ENCODE results near the gene BTBD18. TPM values are rescaled to one million over a fixed set of nuclear protein-coding genes. Genes with fewer than 3 reads are reported as not detected.

The BTBD18 gene
- total RNA-seq: not detected in 2 replicates

DNA sequence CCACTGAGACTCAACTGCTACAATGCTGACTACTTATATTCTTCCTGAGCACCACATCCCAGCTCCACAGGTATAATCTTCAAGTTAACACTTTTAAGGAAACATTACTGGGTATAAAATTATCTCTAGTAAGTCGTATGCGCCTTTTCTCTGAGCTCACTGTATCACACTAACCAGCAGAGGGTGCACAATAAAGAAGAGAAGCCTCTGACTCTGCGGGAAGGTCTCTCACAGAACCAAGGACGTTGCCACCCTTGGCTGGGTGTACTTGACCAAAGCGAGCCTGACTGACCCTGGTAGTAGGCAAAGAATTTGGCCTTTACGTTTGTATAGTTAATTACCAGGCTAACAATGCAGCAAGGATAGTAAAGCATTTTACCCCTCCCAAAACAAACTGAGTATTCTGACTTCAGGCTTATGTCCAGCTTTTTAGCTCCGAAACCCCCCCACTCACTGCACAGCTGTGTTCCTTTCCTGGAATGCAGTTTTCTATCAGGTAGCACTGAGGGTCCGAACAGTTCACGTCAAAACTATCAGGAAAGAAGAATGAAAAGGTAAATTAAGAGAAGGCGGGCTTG is at the start of gene BTBD18:
BTBD18 (minus strand) TSS at position 144 of the 578 bp plus-strand sequence. CDS start 631 bp downstream, outside the sequence.

DNA sequence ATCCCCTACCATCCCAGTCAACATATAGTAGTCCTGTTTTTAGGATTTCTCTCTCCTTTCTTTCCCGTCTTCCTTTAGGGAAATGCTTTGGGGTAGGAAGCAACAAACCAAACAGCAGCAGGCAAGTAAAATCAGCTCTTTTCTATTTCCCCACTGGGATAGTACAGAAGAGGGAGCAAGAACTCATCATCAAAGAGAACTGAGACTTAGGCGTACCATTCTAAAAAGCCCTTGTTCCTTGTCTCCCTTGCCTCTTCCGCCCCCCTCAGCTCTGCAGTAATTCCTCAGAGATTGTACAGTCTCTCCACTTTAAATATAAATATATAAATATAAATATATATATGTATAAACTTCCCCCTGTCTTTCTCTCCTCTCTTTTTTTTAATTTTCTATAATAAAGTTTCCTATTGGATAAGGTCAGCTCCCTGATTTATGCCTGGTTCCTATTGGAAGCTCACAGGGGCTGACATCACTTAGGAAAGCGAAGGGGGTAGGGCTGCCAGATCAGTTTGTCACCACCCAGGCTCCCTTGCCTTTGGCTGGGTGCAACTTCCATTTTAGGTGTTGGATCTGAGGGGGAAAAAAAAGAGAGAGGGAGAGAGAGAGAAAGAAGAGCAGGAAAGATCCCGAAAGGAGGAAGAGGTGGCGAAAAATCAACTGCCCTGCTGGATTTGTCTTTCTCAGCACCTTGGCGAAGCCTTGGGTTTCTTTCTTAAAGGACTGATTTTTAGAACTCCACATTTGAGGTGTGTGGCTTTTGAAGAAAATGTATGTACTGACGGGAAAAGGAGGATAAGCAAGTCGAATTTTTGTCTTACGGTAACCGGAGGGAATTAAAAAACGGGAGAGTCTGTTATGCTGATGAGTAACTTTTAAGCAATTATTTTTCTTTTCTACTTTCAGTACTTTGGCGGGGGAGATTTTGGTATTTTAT is 9.9 kb upstream of the BTBD18 start, which contains the start of gene CTNND1:
CTNND1 (plus strand) TSS at position 502 of the 934 bp plus-strand sequence. CDS start 29,677 bp downstream, outside the sequence.

DNA sequence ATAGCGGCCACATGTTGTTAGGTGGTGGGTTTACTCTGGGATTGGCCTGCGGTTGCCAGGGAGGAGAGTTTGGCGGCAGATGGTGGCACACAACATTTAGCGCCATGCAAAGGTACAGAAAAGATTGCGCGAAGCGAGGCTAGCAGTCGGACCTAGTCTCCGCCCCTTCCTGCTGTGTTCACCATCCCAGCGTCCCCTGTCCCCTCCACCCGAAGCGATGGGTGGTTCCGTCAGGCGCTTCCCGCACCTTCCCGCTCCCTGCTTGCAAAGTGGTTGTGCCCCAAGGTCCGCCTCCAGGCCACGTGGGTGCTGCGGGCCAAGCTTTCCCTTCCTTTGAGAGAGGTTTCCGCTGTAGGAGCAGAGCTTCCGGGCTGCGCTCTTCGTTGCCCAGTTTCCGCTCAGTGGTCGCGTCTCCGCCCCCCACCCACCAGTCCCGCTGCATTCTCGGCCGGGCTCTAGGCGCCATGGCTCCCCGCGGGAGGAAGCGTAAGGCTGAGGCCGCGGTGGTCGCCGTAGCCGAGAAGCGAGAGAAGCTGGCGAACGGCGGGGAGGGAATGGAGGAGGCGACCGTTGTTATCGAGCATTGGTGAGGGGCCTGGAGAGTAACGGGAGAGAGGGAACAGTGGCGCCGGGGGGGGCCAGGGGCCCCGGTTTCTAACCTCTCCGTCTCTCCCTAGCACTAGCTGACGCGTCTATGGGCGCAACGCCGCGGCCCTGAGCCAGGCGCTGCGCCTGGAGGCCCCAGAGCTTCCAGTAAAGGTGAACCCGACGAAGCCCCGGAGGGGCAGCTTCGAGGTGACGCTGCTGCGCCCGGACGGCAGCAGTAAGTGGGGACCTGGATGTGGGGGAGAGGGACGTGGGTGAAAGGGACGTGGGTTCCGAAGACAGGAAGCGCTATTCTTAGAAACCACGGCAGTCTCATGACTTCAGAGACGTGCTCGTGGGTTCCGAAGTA is 10.2 kb downstream of the BTBD18 start, which contains the start of gene SELENOH:
SELENOH (plus strand) TSS at position 360 of the 955 bp plus-strand sequence; CDS start at position 465, 105 bp downstream.

GRCh38 chr11:57712256-57713150 is 39.1 kb downstream of the BTBD18 start, which contains the start of gene TMX2:
Gene TMX2 (plus strand): TSS chr11:57712593. CDS start chr11:57712619, 26 bp downstream.

DNA sequence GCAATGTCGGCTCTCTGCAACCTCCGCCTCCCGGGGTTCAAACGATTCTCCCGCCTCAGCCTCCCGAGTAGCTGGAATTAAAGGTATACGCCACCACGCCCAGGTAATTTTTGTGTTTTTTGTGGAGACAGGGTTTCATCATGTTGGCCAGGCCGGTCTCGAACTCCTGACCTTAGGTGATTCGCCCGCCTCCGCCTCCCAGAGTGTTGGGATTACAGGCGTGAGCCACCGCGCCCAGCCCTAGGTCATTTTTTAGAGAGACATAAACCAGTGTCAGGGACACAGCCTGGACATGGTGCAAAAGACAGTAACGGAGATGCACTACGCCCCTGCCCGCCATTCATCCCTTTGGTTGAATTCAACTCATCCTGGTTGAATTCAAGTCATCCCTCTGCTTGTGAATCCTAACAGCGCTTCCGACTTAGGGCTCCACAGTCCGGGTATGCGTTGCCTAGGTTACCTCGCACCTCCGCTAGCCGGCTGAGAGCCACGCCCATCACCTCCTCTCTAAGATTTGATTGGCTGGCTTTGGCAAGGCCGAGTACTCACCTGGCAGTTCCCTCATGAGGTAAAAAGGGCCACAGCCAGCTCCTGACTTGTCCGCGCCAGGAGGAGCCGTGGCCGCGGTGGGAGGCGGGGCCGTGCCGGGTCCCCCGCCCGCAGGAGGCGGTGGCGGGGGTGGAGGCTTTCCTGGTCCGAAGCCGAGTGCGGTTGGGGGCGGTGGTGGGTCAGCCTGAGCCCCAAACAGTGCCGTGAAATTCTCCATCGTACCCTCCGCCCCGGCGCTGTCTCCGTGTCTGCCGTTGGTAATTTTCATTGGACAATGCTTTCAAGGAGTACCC is 40.0 kb downstream of the BTBD18 start, which contains the start of gene MED19:
MED19 (minus strand) TSS at position 802 of the 842 bp plus-strand sequence; CDS start at position 766, 36 bp downstream.

Other genes with a start within 250 kb of the BTBD18 start
- 4.5 and 7.2 TPM in 2 replicates for gene SLC43A1, start 236.1 kb downstream of the BTBD18 start, total RNA-seq
- 92.7 and 93.9 TPM in 2 replicates for gene TIMM10, start 221.1 kb downstream of the BTBD18 start, total RNA-seq
- gene SMTNL1, start 214.2 kb downstream of the BTBD18 start, total RNA-seq: not detected in 2 replicates
- gene UBE2L6, start 184.1 kb downstream of the BTBD18 start, total RNA-seq: 104 and 108 TPM in 2 replicates
- gene SERPING1, start 154.1 kb downstream of the BTBD18 start, total RNA-seq: 0.87 and 1.9 TPM in 2 replicates
- 0.25 TPM in 1 of 2 replicates, not detected in the other for gene YPEL4, start 101.9 kb downstream of the BTBD18 start, total RNA-seq
- 18.1 and 21.4 TPM in 2 replicates for gene CLP1, start 94.1 kb downstream of the BTBD18 start, total RNA-seq
- 42.8 and 48.2 TPM in 2 replicates for gene ZDHHC5, start 83.7 kb downstream of the BTBD18 start, total RNA-seq
- 20.9 and 31.8 TPM in 2 replicates for gene MED19, start 39.6 kb downstream of the BTBD18 start, total RNA-seq
- gene TMX2, start 39.2 kb downstream of the BTBD18 start, total RNA-seq: 57.9 and 61.2 TPM in 2 replicates
- gene SELENOH, start 10.3 kb downstream of the BTBD18 start, total RNA-seq: 273 and 291 TPM in 2 replicates
- 122 and 129 TPM in 2 replicates for gene CTNND1, start 10.0 kb upstream of the BTBD18 start, total RNA-seq

All from mammary microvascular endothelial cell (primary cell).